Glomerular endothelial cell (primary cell): Measurements from ENCODE around the gene GP5. TPM values are rescaled to one million over a fixed set of nuclear protein-coding genes. Genes with fewer than 3 reads are reported as not detected.

Experiments
- DNase-seq: peaks from one replicate; pipeline ENCODE4 v3.0.0-alpha.2; 2011; ENCODE audit warnings: low read depth, low spot score; ENCODE audit errors: extremely low read depth
- total RNA-seq: library from RNA; depleted of rRNA; stranded (reverse); fragments of >200 nt; gene quantifications from 2 replicates; pipeline ENCODE4 v1.2.3, GENCODE V29; 2015

Gene GP5
- total RNA-seq, 1 donor from 2014 or later = not detected

- no peak for DNase-seq
Measured at GRCh38 chr3:194352667-194353246, 46.3 kb downstream of the GP5 start.

- no peak for DNase-seq
Measured at GRCh38 chr3:194351952-194352536, 47.0 kb downstream of the GP5 start.

GRCh38 chr3:194351080-194351672 lies 47.9 kb downstream of the GP5 start, which contains the start of gene CPN2:
CPN2 (minus strand) TSS chr3:194351328; CDS start chr3:194342702, 8,626 bp downstream.
- DNase-seq = no peak

- DNase-seq = no peak
Measured at GRCh38 chr3:194350726-194351071, 48.4 kb downstream of the GP5 start.

- DNase-seq = no peak
Measured at GRCh38 chr3:194348354-194348753, 50.7 kb downstream of the GP5 start.

- DNase-seq = no peak
Measured at GRCh38 chr3:194346621-194347020, 52.4 kb downstream of the GP5 start.

- DNase-seq = no peak
Measured at GRCh38 chr3:194346035-194346434, 53.0 kb downstream of the GP5 start.

Other genes starting within 250 kb of the GP5 start
- not detected in 2 replicates for gene CPN2, start 47.9 kb downstream of the GP5 start, total RNA-seq
- gene LRRC15, start 29.5 kb downstream of the GP5 start, total RNA-seq = not detected in 2 replicates
- 75.0 and 98.2 TPM in 2 replicates for gene ATP13A3, start 87.7 kb upstream of the GP5 start, total RNA-seq
- gene TMEM44, start 234.2 kb upstream of the GP5 start, total RNA-seq = 48.8 and 76.5 TPM in 2 replicates